HepG2 (cell line): ENCODE results near the gene PYY. TPM values are rescaled to one million over a fixed set of nuclear protein-coding genes. Genes with fewer than 3 reads are reported as not detected.

Source experiments
- ATAC-seq: fragments of 200-7000 bp; cut with Tn5 transposase; 3 replicates; pipeline ENCODE4 v1.9.1; 2020; ENCODE audit warnings: mild to moderate bottlenecking, moderate library complexity
- BruUV-seq: library from RNA; stranded (reverse); fragments of 400-500 nt; replicated peaks from 2 replicates; lab custom pipeline; 2021; lab: Mats Ljungman, UMichigan
- CTCF ChIA-PET: fragments of 300-600 bp; formaldehyde crosslinking; extraction: SDS; loops from one replicate; lab custom pipeline; 2021; ENCODE audit warnings: low total read pairs, inconsistent platforms, low intra/inter-chr PET ratio; lab: Yijun Ruan, JAX
- POLR2A ChIA-PET: fragments of 350-600 bp; sonication (Branson Sonifier 250); formaldehyde crosslinking; loops from one replicate; lab custom pipeline; 2020; ENCODE audit warnings: antibody characterized with exemption, inconsistent platforms; lab: Yijun Ruan, JAX
- DNase-seq: peaks from one replicate; pipeline ENCODE4 v3.0.0-alpha.2; 2015; ENCODE audit warnings: low spot score
- FAIRE-seq: peaks from 3 replicates; lab custom pipeline; 2011; peaks lifted over from hg19 to GRCh38; lab: Jason Lieb, UNC
- H2AFZ ChIP-seq: one replicate; pipeline ENCODE4 v1.6.1; 2011; ENCODE audit warnings: low read length, inconsistent platforms
- H3K27ac ChIP-seq: fragments of 300-600 bp; 3 replicates; pipeline ENCODE4 v1.8.0; 2011; ENCODE audit warnings: mixed run types, mild to moderate bottlenecking, mixed read lengths, low read length, inconsistent platforms; ENCODE audit not compliant: insufficient read depth; ENCODE audit errors: extremely low read length
- H3K27me3 ChIP-seq, 2 experiments: fragments of 200-600 bp in 1 of 2; 2 replicates in 1 of 2; 3 replicates in 1 of 2; pipeline versions ENCODE4 v1.6.0 to v1.8.0; 2011; ENCODE audit warnings: low read length in 2 of 2, mild to moderate bottlenecking in 2 of 2, moderate library complexity in 2 of 2, inconsistent platforms in 1 of 2; ENCODE audit not compliant: insufficient read depth in 2 of 2, control insufficient read depth in 1 of 2
- H3K36me3 ChIP-seq, 2 experiments: fragments of 200-600 bp in 1 of 2; replicated peaks in 1 of 2; 2 replicates in 1 of 2; 3 replicates in 1 of 2; pipeline versions ENCODE4 v1.5.1 to v1.8.0; 2011; ENCODE audit warnings: low read length in 2 of 2, inconsistent platforms in 1 of 2; ENCODE audit not compliant: insufficient read depth in 2 of 2, control insufficient read depth in 1 of 2
- H3K4me1 ChIP-seq: 2 replicates; pipeline ENCODE4 v1.5.1; 2012; ENCODE audit warnings: low read length, inconsistent platforms; ENCODE audit not compliant: insufficient read depth
- H3K4me2 ChIP-seq: 2 replicates; pipeline ENCODE4 v1.6.0; 2011; ENCODE audit warnings: low read depth, low read length, inconsistent platforms
- H3K4me3 ChIP-seq, 3 experiments: fragments of 200-600 bp in 1 of 3; sonication (generic), shearing (Covaris generic) in 1 of 3; replicated peaks in 1 of 3; 2 replicates each; pipeline ENCODE4 v1.5.1; 2011 to 2016; ENCODE audit warnings: low read length in 3 of 3, inconsistent platforms in 2 of 3, low read depth in 2 of 3, mild to moderate bottlenecking in 2 of 3, control low read depth in 1 of 3, mixed read lengths in 1 of 3; ENCODE audit not compliant: insufficient read depth in 1 of 3
- H3K79me2 ChIP-seq: one replicate; pipeline ENCODE4 v1.6.1; 2011; ENCODE audit warnings: low read length, inconsistent platforms; ENCODE audit not compliant: insufficient read depth
- H3K9ac ChIP-seq: 2 replicates; pipeline ENCODE4 v1.6.0; 2011; ENCODE audit warnings: mild to moderate bottlenecking, low read depth, low read length, inconsistent platforms; ENCODE audit not compliant: insufficient read depth
- H3K9me3 ChIP-seq: 2 replicates; pipeline ENCODE4 v1.5.1; 2012; ENCODE audit warnings: mild to moderate bottlenecking, low read length
- H4K20me1 ChIP-seq: 2 replicates; pipeline ENCODE4 v1.6.0; 2011; ENCODE audit warnings: inconsistent platforms, mild to moderate bottlenecking, low read length, moderate library complexity; ENCODE audit not compliant: insufficient read depth
- HINFP ChIP-seq: sonication (generic); formaldehyde crosslinking; IDR thresholded peaks from 2 replicates; pipeline ENCODE4 v1.4.0; 2020; ENCODE audit warnings: low read depth, mild to moderate bottlenecking, missing genetic modification reagents
- HNF1B ChIP-seq: sonication (generic); formaldehyde crosslinking; IDR thresholded peaks from 2 replicates; pipeline ENCODE4 v1.5.1; 2020; ENCODE audit warnings: mild to moderate bottlenecking, moderate library complexity, missing genetic modification reagents
- KDM2A ChIP-seq: sonication (generic); formaldehyde crosslinking; IDR thresholded peaks from 2 replicates; pipeline ENCODE4 v1.4.0; 2020; ENCODE audit warnings: low read depth, missing genetic modification reagents, borderline replicate concordance
- NKX3-1 ChIP-seq: sonication (generic); formaldehyde crosslinking; IDR thresholded peaks from 2 replicates; pipeline ENCODE4 v1.5.0; 2020; ENCODE audit warnings: missing genetic modification reagents
- ZBTB33 ChIP-seq: sonication (generic); formaldehyde crosslinking; IDR thresholded peaks from 2 replicates; pipeline ENCODE4 v1.4.0; 2020; ENCODE audit warnings: missing genetic modification reagents
- ZNF446 ChIP-seq: sonication (generic); formaldehyde crosslinking; IDR thresholded peaks from 2 replicates; pipeline ENCODE4 v1.5.0; 2020; ENCODE audit warnings: mild to moderate bottlenecking, missing genetic modification reagents
- ZNF501 ChIP-seq: sonication (generic); formaldehyde crosslinking; IDR thresholded peaks from 2 replicates; pipeline ENCODE4 v1.5.1; 2020; ENCODE audit warnings: mild to moderate bottlenecking, moderate library complexity, missing genetic modification reagents
- ZNF790 ChIP-seq: sonication (generic); formaldehyde crosslinking; IDR thresholded peaks from 2 replicates; pipeline ENCODE4 v1.8.0; 2022; ENCODE audit warnings: missing genetic modification reagents, mild to moderate bottlenecking, borderline replicate concordance
- WGBS: methylation state at CpG from one replicate; pipeline ENCODE4 v1.1.6; 2017; ENCODE audit warnings: low lambda C conversion rate; 5-methylcytosine and 5-hydroxymethylcytosine counted together
- in situ Hi-C: cut with HindIII; loops from 2 replicates; pipeline ENCODE4 v1.10.0; 2017; ENCODE audit warnings: low pct_unique_long_range_greater_than_20kb; ENCODE audit not compliant: extremely low pct_ligation_motif_present
- intact Hi-C: fragments of 100-400 bp; cut with micrococcal nuclease; formaldehyde crosslinking; loops from one replicate; pipeline ENCODE4 v1.10.0; 2022; ENCODE audit not compliant: unreplicated experiment
- polyA plus RNA-seq, 8 experiments: library from polyadenylated mRNA; depleted of rRNA in 3 of 8; stranded (reverse) in 7 of 8; unstranded in 1 of 8; fragments of >200 nt; fragmentation: Illumina TruSeq in 4 of 8; extraction: Trizol in 4 of 8; gene quantifications; 2 replicates each; pipeline versions ENCODE4 v1.2.1 to v1.2.3, GENCODE V29; 2011 to 2016; ENCODE audit warnings: low read depth in 4 of 8, missing spikeins in 1 of 8, mixed read lengths in 1 of 8; ENCODE audit not compliant: insufficient read depth in 1 of 8
- total RNA-seq, 5 experiments: library from RNA; depleted of rRNA; stranded (reverse); fragments of >200 nt; fragmentation: Illumina TruSeq; extraction: Trizol; gene quantifications; 2 replicates each; pipeline ENCODE4 v1.2.3, GENCODE V29; 2016; ENCODE audit warnings: low read depth in 1 of 5

Gene PYY
- total and polyA plus RNA-seq, 2 of the 13 experiments (the other 11 are each of a cell fraction or from before 2014, with no cell fraction given) = 0.25 TPM; not detected in 1

- no peak for FAIRE-seq
These were observed 33.1 kb downstream of the PYY start for GRCh38 chr17:43920500-43921095.

GRCh38 chr17:43918026-43918389 lies 35.7 kb downstream of the PYY start:
- CTCF ChIA-PET = no interaction called here
- no peak overlapping the region for H3K27ac ChIP-seq
- H3K4me2 ChIP-seq = no peak overlapping the region
- H3K27me3 ChIP-seq = peaks cover 7 to 53% of the 10 kb centered on the region in 2 experiments; a peak in 4 of 5 replicates
- H2AFZ ChIP-seq = no peak overlapping the region
- FAIRE-seq = no peak
- WGBS = 76% methylated on average over 13 of the region's 13 CpGs
- H3K36me3 ChIP-seq = no peaks in the 10 kb centered on the region
- no peak for DNase-seq
- POLR2A ChIA-PET = no interaction called here
- H4K20me1 ChIP-seq = no peaks in the 10 kb centered on the region
- no peaks in the 10 kb centered on the region for H3K9me3 ChIP-seq
- no peaks in the 10 kb centered on the region for H3K4me1 ChIP-seq
- BruUV-seq = no TSS peak
- in situ Hi-C loops (no loop called here), intact Hi-C loops (no loop called here)
- ATAC-seq = no peak
- no peak overlapping the region for H3K9ac ChIP-seq
- no peaks in the 10 kb centered on the region for H3K79me2 ChIP-seq
- no peak overlapping the region for H3K4me3 ChIP-seq
- TF ChIP-seq ZNF790 (CRISPR knock-in tag) = peak; percentile 19; the same call in 1 of the 2 replicates
- 0 out of 2 replicates have a peak, but pooled peaks have one; percentile 7 for TF ChIP-seq KDM2A (CRISPR knock-in tag)
- peak; percentile 14; the same call in 1 of the 2 replicates for TF ChIP-seq ZNF501 (CRISPR knock-in tag)
- 0 out of 2 replicates have a peak, but pooled peaks have one; percentile 6 for TF ChIP-seq HNF1B
- peak; percentile 16; the same call in 1 of the 2 replicates for TF ChIP-seq ZBTB33 (CRISPR knock-in tag)

More at GRCh38 chr17:43920500-43921095, 33.1 kb downstream of the PYY start:
- WGBS = 16% methylated on average over 10 of the region's 10 CpGs
- peak; percentile 59 for ATAC-seq
- POLR2A ChIA-PET = no interaction called here
- no peak overlapping the region for H3K4me3 ChIP-seq
- no peak for DNase-seq
- no peaks in the 10 kb centered on the region for H4K20me1 ChIP-seq
- no peak for TF ChIP-seq ZNF446 (CRISPR knock-in tag)
- no peak for TF ChIP-seq NKX3-1 (CRISPR knock-in tag)
- peak; percentile 24; the same call in 1 of the 2 replicates for TF ChIP-seq HINFP
- intact Hi-C loops = no loop called here
- no peaks in the 10 kb centered on the region for H3K9me3 ChIP-seq
- no peak overlapping the region for H3K27ac ChIP-seq
- no peak overlapping the region for H3K4me2 ChIP-seq
- H3K27me3 ChIP-seq = peaks cover 7 to 51% of the 10 kb centered on the region in 2 experiments; a peak in 4 of 5 replicates
- BruUV-seq = no TSS peak
- H3K4me1 ChIP-seq = peaks cover 9% of the 10 kb centered on the region
- in situ Hi-C loops = no loop called here
- H3K79me2 ChIP-seq = no peaks in the 10 kb centered on the region
- H3K36me3 ChIP-seq = no peaks in the 10 kb centered on the region
- CTCF ChIA-PET = no interaction called here
- H2AFZ ChIP-seq = no peak overlapping the region
- no peak overlapping the region for H3K9ac ChIP-seq
